Endodermal cell (in vitro differentiated cells): ENCODE measurements around the gene GATAD2A. TPM values are rescaled to one million over a fixed set of nuclear protein-coding genes. Genes with fewer than 3 reads are reported as not detected.

Experiments used
- DNase-seq: peaks from one replicate; pipeline ENCODE4 v3.0.0-alpha.2; 2017
- H3K27ac ChIP-seq: 2 replicates; pipeline ENCODE4 v1.5.1; 2013; ENCODE audit warnings: mild to moderate bottlenecking, low read depth, low read length, moderate library complexity
- H3K27me3 ChIP-seq: 2 replicates; pipeline ENCODE4 v1.6.1; 2013; ENCODE audit warnings: mild to moderate bottlenecking, low read length, moderate library complexity; ENCODE audit not compliant: insufficient read depth, control insufficient read depth, poor library complexity, severe bottlenecking
- H3K36me3 ChIP-seq: 2 replicates; pipeline ENCODE4 v1.7.0; 2013; ENCODE audit warnings: mild to moderate bottlenecking, low read length, moderate library complexity; ENCODE audit not compliant: control insufficient read depth, insufficient read depth
- H3K4me1 ChIP-seq: one replicate; pipeline ENCODE4 v1.7.0; 2013; ENCODE audit warnings: low read length; ENCODE audit not compliant: control insufficient read depth, insufficient read depth
- H3K4me3 ChIP-seq: 2 replicates; pipeline ENCODE4 v1.5.1; 2013; ENCODE audit warnings: mild to moderate bottlenecking, low read length, moderate library complexity
- H3K9ac ChIP-seq: 2 replicates; pipeline ENCODE4 v1.6.1; 2013; ENCODE audit warnings: mild to moderate bottlenecking, low read length, moderate library complexity; ENCODE audit not compliant: poor library complexity, severe bottlenecking; ENCODE audit errors: extremely low read depth
- H3K9me3 ChIP-seq: 2 replicates; pipeline ENCODE4 v1.6.1; 2013; ENCODE audit warnings: mild to moderate bottlenecking, low read length, moderate library complexity; ENCODE audit not compliant: control insufficient read depth
- H3K27ac Mint-ChIP-seq: 2 replicates; pipeline ENCODE4 v1.8.0; 2020; ENCODE audit warnings: mixed read lengths
- H3K27me3 Mint-ChIP-seq: 2 replicates; pipeline ENCODE4 v1.8.0; 2021; ENCODE audit warnings: mild to moderate bottlenecking, mixed read lengths; ENCODE audit not compliant: insufficient read depth
- H3K36me3 Mint-ChIP-seq: 2 replicates; pipeline ENCODE4 v1.8.0; 2020; ENCODE audit warnings: low read depth, mixed read lengths
- H3K4me1 Mint-ChIP-seq: 2 replicates; pipeline ENCODE4 v1.8.0; 2020; ENCODE audit warnings: mixed read lengths
- H3K4me3 Mint-ChIP-seq: 2 replicates; pipeline ENCODE4 v1.8.0; 2020; ENCODE audit warnings: mild to moderate bottlenecking, moderate library complexity, mixed read lengths
- H3K9me3 Mint-ChIP-seq: 2 replicates; pipeline ENCODE4 v1.8.0; 2020; ENCODE audit warnings: mild to moderate bottlenecking, mixed read lengths
- WGBS, 2 experiments: methylation state at CpG; one replicate each; pipeline versions ENCODE4 v1.1.5 to v1.1.7; 2013; ENCODE audit warnings: missing lambda C conversion rate in 2 of 2, mixed read lengths in 1 of 2; ENCODE audit not compliant: insufficient coverage in 1 of 2, insufficient read length in 1 of 2; 5-methylcytosine and 5-hydroxymethylcytosine counted together
- total RNA-seq, 2 donors: library from RNA; stranded (reverse); fragmentation: NEBNext Ultra II Directional in 1 of 2; extraction: Animal tissue kit (Norgen Biotek cat#: 25700) in 1 of 2; gene quantifications; 2 replicates in 1 of 2; 3 replicates in 1 of 2; pipeline ENCODE4 v1.2.1, GENCODE V29; 2021
- TF ChIP-seq, protein P1 (sequence below): fragments of 200-600 bp; sonication (generic); conservative IDR thresholded peaks from 2 replicates; pipeline ENCODE4 v1.5.0; 2021; ENCODE audit warnings: antibody characterized with exemption, mild to moderate bottlenecking

The GATAD2A gene
- total RNA-seq, 2 donors from 2014 or later, result 115 to 126 TPM

DNA sequence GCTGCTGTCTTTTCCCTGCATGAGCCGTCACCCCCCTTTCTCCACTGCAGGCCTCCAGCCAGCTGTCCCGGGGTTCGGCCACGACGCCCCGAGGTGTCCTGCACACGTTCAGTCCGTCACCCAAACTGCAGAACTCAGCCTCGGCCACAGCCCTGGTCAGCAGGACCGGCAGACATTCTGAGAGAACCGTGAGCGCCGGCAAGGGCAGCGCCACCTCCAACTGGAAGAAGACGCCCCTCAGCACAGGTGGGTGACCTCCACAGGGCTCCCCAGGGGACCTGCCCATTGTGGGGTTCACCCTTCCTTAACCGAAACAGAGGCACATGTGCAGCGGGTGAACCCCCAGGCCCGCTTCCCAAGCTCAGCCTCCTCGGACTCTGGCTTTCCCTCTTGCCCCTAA lies 96.8 kb downstream of the GATAD2A start:
- Mint-ChIP-seq H3K36me3 (peaks cover 73% of the 10 kb centered on the region), H3K4me3 (no peak overlapping the region), H3K9me3 (no peaks in the 10 kb centered on the region), H3K27ac (no peak overlapping the region), H3K27me3 (no peaks in the 10 kb centered on the region), H3K4me1 (no peaks in the 10 kb centered on the region)
- no peaks in the 10 kb centered on the region for H3K9me3 ChIP-seq
- H3K27ac ChIP-seq, result no peak overlapping the region
- H3K9ac ChIP-seq, result no peak overlapping the region
- TF ChIP-seq, protein P1, sequence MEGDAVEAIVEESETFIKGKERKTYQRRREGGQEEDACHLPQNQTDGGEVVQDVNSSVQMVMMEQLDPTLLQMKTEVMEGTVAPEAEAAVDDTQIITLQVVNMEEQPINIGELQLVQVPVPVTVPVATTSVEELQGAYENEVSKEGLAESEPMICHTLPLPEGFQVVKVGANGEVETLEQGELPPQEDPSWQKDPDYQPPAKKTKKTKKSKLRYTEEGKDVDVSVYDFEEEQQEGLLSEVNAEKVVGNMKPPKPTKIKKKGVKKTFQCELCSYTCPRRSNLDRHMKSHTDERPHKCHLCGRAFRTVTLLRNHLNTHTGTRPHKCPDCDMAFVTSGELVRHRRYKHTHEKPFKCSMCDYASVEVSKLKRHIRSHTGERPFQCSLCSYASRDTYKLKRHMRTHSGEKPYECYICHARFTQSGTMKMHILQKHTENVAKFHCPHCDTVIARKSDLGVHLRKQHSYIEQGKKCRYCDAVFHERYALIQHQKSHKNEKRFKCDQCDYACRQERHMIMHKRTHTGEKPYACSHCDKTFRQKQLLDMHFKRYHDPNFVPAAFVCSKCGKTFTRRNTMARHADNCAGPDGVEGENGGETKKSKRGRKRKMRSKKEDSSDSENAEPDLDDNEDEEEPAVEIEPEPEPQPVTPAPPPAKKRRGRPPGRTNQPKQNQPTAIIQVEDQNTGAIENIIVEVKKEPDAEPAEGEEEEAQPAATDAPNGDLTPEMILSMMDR, result no peak
- 95 to 100% methylated on average over 4 to 19 of the region's 19 CpGs for WGBS, 2 experiments
- no peaks in the 10 kb centered on the region for H3K27me3 ChIP-seq
- no peak overlapping the region for H3K4me3 ChIP-seq
- no peak for DNase-seq
- peaks cover 74% of the 10 kb centered on the region for H3K36me3 ChIP-seq
- H3K4me1 ChIP-seq, result no peaks in the 10 kb centered on the region

GRCh38 chr19:19502808-19503602 lies 97.5 kb downstream of the GATAD2A start:
- no peak overlapping the region for H3K27ac Mint-ChIP-seq

GRCh38 chr19:19504754-19505668 lies 99.5 kb downstream of the GATAD2A start:
- no peaks in the 10 kb centered on the region for H3K9me3 ChIP-seq
- Mint-ChIP-seq H3K27me3 (no peaks in the 10 kb centered on the region), H3K27ac (no peak overlapping the region), H3K4me1 (peaks cover 2% of the 10 kb centered on the region), H3K36me3 (peaks cover 66% of the 10 kb centered on the region), H3K9me3 (no peaks in the 10 kb centered on the region), H3K4me3 (no peak overlapping the region)
- H3K36me3 ChIP-seq, result peaks cover 53% of the 10 kb centered on the region
- no peak overlapping the region for H3K4me3 ChIP-seq
- H3K9ac ChIP-seq, result no peak overlapping the region
- 94 to 97% methylated on average over 10 to 23 of the region's 23 CpGs for WGBS, 2 experiments
- TF ChIP-seq, protein P1, result no peak
- H3K4me1 ChIP-seq, result no peaks in the 10 kb centered on the region
- no peak overlapping the region for H3K27ac ChIP-seq
- no peaks in the 10 kb centered on the region for H3K27me3 ChIP-seq
- DNase-seq, result no peak

More at GRCh38 chr19:19502808-19503602, 97.5 kb downstream of the GATAD2A start:
- Histone ChIP-seq H3K9ac (no peak overlapping the region), H3K4me3 (no peak overlapping the region), H3K4me1 (no peaks in the 10 kb centered on the region), H3K27ac (no peak overlapping the region), H3K9me3 (no peaks in the 10 kb centered on the region), H3K36me3 (peaks cover 67% of the 10 kb centered on the region), H3K27me3 (no peaks in the 10 kb centered on the region)
- Mint-ChIP-seq H3K4me1 (peaks cover 2% of the 10 kb centered on the region), H3K36me3 (peaks cover 72% of the 10 kb centered on the region), H3K4me3 (no peak overlapping the region), H3K27me3 (no peaks in the 10 kb centered on the region), H3K9me3 (no peaks in the 10 kb centered on the region)
- 93 to 97% methylated on average over 13 to 18 of the region's 18 CpGs for WGBS, 2 experiments
- TF ChIP-seq, protein P1, result no peak
- no peak for DNase-seq
